ENCODE data around the gene PIK3R5. TPM values are rescaled to one million over a fixed set of nuclear protein-coding genes. Genes with fewer than 3 reads are reported as not detected.

Gene PIK3R5
- total RNA-seq, 1 donor from 2014 or later, result 14.5 TPM

GRCh38 chr17:8946071-8946470, 19.4 kb downstream of the PIK3R5 start:
- H3K27ac Mint-ChIP-seq (ENCODE audit: unreplicated experiment), result no peak overlapping the region
- peaks cover 5% of the 10 kb centered on the region for H3K4me1 Mint-ChIP-seq (ENCODE audit: unreplicated experiment)
- no peak for DNase-seq (ENCODE audit: low spot score)
- H3K27me3 Mint-ChIP-seq (ENCODE audit: unreplicated experiment), result peaks cover 4% of the 10 kb centered on the region
- H3K36me3 Mint-ChIP-seq (ENCODE audit: low read depth, unreplicated experiment), result peaks cover 14% of the 10 kb centered on the region
- TF ChIP-seq, protein P1, sequence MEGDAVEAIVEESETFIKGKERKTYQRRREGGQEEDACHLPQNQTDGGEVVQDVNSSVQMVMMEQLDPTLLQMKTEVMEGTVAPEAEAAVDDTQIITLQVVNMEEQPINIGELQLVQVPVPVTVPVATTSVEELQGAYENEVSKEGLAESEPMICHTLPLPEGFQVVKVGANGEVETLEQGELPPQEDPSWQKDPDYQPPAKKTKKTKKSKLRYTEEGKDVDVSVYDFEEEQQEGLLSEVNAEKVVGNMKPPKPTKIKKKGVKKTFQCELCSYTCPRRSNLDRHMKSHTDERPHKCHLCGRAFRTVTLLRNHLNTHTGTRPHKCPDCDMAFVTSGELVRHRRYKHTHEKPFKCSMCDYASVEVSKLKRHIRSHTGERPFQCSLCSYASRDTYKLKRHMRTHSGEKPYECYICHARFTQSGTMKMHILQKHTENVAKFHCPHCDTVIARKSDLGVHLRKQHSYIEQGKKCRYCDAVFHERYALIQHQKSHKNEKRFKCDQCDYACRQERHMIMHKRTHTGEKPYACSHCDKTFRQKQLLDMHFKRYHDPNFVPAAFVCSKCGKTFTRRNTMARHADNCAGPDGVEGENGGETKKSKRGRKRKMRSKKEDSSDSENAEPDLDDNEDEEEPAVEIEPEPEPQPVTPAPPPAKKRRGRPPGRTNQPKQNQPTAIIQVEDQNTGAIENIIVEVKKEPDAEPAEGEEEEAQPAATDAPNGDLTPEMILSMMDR (IDR thresholded peaks at IDR 0.05; ENCODE audit: unreplicated experiment), result no peak
- H3K4me3 Mint-ChIP-seq (ENCODE audit: unreplicated experiment), result no peak overlapping the region
- H3K9me3 Mint-ChIP-seq (ENCODE audit: unreplicated experiment), result no peaks in the 10 kb centered on the region

DNA sequence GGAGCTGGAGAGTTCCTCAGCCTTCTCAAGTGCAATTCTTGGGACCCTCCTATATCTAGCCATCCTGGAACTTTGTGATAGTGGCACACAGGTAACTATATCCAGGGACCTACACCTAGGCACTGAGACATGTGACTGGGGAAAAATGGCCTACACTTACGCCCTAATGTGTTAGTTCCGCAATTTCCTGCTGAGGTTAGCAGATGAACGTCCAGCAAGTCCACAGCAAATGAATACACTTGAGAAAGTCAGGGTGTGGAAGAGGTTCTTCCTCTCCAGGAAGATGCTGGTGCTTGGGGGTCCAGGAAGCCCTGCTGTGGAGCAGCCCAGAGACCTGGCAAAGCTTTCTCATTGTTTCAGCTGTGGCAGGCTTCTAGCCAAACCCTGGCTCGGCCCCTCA, 20.8 kb downstream of the PIK3R5 start:
- Mint-ChIP-seq H3K4me3 (ENCODE audit: unreplicated experiment) (no peak overlapping the region), H3K36me3 (ENCODE audit: low read depth, unreplicated experiment) (peaks cover 14% of the 10 kb centered on the region), H3K4me1 (ENCODE audit: unreplicated experiment) (peaks cover 6% of the 10 kb centered on the region), H3K27me3 (ENCODE audit: unreplicated experiment) (peaks cover 4% of the 10 kb centered on the region), H3K9me3 (ENCODE audit: unreplicated experiment) (no peaks in the 10 kb centered on the region), H3K27ac (ENCODE audit: unreplicated experiment) (no peak overlapping the region)
- TF ChIP-seq, protein P1 (IDR thresholded peaks at IDR 0.05; ENCODE audit: unreplicated experiment), result no peak
- DNase-seq (ENCODE audit: low spot score), result no peak

DNA sequence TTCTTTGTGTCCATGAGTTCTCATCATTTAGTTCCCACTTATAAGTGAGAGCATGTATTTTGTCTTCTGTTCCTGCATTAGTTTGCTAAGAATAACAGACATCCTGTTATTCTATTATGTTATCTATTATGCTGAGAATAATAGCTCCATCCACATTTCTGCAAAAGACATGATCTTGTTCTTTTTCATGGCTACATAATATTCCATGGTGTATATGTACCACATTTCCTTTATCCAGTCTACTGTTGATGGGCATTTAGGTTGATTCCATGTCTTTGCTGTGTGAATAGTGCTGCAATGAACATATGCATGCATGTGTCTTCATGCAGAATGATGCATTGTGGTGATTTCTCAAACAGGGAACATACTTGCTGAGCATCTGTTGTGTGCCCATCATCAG, 21.4 kb downstream of the PIK3R5 start:
- H3K36me3 Mint-ChIP-seq (ENCODE audit: low read depth, unreplicated experiment), result peaks cover 17% of the 10 kb centered on the region
- H3K27me3 Mint-ChIP-seq (ENCODE audit: unreplicated experiment), result peaks cover 4% of the 10 kb centered on the region
- no peak overlapping the region for H3K27ac Mint-ChIP-seq (ENCODE audit: unreplicated experiment)
- H3K4me1 Mint-ChIP-seq (ENCODE audit: unreplicated experiment), result peaks cover 6% of the 10 kb centered on the region
- H3K4me3 Mint-ChIP-seq (ENCODE audit: unreplicated experiment), result no peak overlapping the region
- DNase-seq (ENCODE audit: low spot score), result no peak
- TF ChIP-seq, protein P1 (IDR thresholded peaks at IDR 0.05; ENCODE audit: unreplicated experiment), result no peak
- no peaks in the 10 kb centered on the region for H3K9me3 Mint-ChIP-seq (ENCODE audit: unreplicated experiment)

DNA sequence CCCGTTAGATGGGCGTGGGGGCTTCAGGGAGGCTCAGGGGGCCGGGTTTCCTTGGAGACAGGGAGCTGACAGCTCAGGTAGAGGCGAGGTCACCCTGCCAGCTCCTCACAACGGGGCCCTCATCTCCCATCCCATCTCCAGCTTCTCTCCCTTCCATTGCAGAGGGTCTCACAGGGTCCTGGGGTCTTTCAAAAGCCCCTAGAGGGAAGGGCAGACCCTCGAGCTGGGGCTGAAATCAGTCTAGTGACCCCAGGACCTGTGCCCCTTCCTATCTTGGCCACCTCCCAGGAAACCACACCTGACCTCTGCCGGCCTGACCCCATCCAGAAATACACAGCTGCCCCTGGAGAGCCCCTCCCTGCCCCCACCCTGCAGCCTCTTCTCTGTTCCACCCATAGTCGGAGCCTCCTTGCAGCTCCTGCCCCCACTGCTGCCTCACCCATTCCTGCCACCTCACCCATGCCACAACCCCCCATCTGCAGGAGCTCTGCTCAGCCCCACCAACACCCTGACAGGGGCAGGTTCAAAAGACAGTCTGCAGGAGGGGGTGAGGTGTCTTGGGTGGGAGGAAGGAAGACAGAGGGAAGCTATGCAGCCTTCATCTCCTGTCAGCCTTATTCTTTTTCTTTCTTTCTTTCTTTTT, 23.4 kb downstream of the PIK3R5 start:
- no peak overlapping the region for H3K27ac Mint-ChIP-seq (ENCODE audit: unreplicated experiment)
- no peak for DNase-seq (ENCODE audit: low spot score)
- H3K4me3 Mint-ChIP-seq (ENCODE audit: unreplicated experiment), result no peak overlapping the region
- peaks cover 2% of the 10 kb centered on the region for H3K27me3 Mint-ChIP-seq (ENCODE audit: unreplicated experiment)
- H3K36me3 Mint-ChIP-seq (ENCODE audit: low read depth, unreplicated experiment), result peaks cover 18% of the 10 kb centered on the region
- TF ChIP-seq, protein P1 (IDR thresholded peaks at IDR 0.05; ENCODE audit: unreplicated experiment), result no peak
- H3K9me3 Mint-ChIP-seq (ENCODE audit: unreplicated experiment), result no peaks in the 10 kb centered on the region
- peaks cover 6% of the 10 kb centered on the region for H3K4me1 Mint-ChIP-seq (ENCODE audit: unreplicated experiment)

- H3K27me3 Mint-ChIP-seq (ENCODE audit: unreplicated experiment), result peaks cover 2% of the 10 kb centered on the region
- H3K36me3 Mint-ChIP-seq (ENCODE audit: low read depth, unreplicated experiment), result peaks cover 18% of the 10 kb centered on the region
- H3K9me3 Mint-ChIP-seq (ENCODE audit: unreplicated experiment), result no peaks in the 10 kb centered on the region
- TF ChIP-seq, protein P1 (IDR thresholded peaks at IDR 0.05; ENCODE audit: unreplicated experiment), result no peak
- H3K27ac Mint-ChIP-seq (ENCODE audit: unreplicated experiment), result no peak overlapping the region
- H3K4me1 Mint-ChIP-seq (ENCODE audit: unreplicated experiment), result peaks cover 6% of the 10 kb centered on the region
- DNase-seq (ENCODE audit: low spot score), result no peak
- H3K4me3 Mint-ChIP-seq (ENCODE audit: unreplicated experiment), result no peak overlapping the region
These were observed 24.0 kb downstream of the PIK3R5 start for GRCh38 chr17:8941520-8941919.

Data from endothelial cell (in vitro differentiated cells).